ENCODE results near the gene HBS1L. TPM values are rescaled to one million over a fixed set of nuclear protein-coding genes. Genes with fewer than 3 reads are reported as not detected.

HBS1L gene
- total and polyA plus RNA-seq, 10 of the 15 experiments (the other 5 are each of a cell fraction or from before 2014, with no cell fraction given) = 58.7 to 142 (median 78.8) TPM

- TF ChIP-seq ZBTB40 (IDR thresholded peaks at IDR 0.05; ENCODE audit: borderline replicate concordance) (peak; percentile 7; the same call in 1 of the 2 replicates), ETV6 (conservative IDR thresholded peaks at IDR 0.05 in 1 of 2, IDR thresholded peaks at IDR 0.05 in 1 of 2; ENCODE audit: borderline replicate concordance in 1 of 2, low read depth in 1 of 2) (0 out of 4 replicates have a peak, but pooled peaks of 1 of the 2 experiments have one; percentile 71), YY1 (IDR thresholded peaks at IDR 0.05; ENCODE audit: low read depth, low read length) (no peak), HDAC2 (IDR thresholded peaks at IDR 0.05) (no peak), RAD21 (IDR thresholded peaks at IDR 0.05; ENCODE audit: insufficient read depth, low read depth, low read length) (0 out of 2 replicates have a peak, but pooled peaks have one; percentile 11), STAT1 (conservative IDR thresholded peaks at IDR 0.05) (no peak), EP300 (IDR thresholded peaks at IDR 0.05; ENCODE audit: borderline replicate concordance in 1 of 2, control insufficient read depth in 1 of 2, low read depth in 2 of 2, low read length in 2 of 2) (peak; percentile 84 to 86; a peak in 3 of 4 replicates), PAX5 (IDR thresholded peaks at IDR 0.05; ENCODE audit: borderline replicate concordance, low read depth, low read length) (peak; percentile 57; the same call in 1 of the 2 replicates), ZZZ3 (IDR thresholded peaks at IDR 0.05; ENCODE audit: control insufficient read depth, insufficient read length, low read depth) (no peak), REST (IDR thresholded peaks at IDR 0.05; ENCODE audit: low read depth, low read length) (no peak), ZBED1 (IDR thresholded peaks at IDR 0.05; ENCODE audit: borderline replicate concordance) (peak; percentile 75; the same call in 1 of the 2 replicates), SUZ12 (IDR thresholded peaks at IDR 0.05; ENCODE audit: unreplicated experiment) (no peak), BACH1 (IDR thresholded peaks at IDR 0.05; ENCODE audit: borderline replicate concordance) (peak; percentile 72; the same call in 1 of the 2 replicates), BMI1 (IDR thresholded peaks at IDR 0.05; ENCODE audit: borderline replicate concordance) (peak; percentile 71; the same call in 1 of the 2 replicates), JUND (IDR thresholded peaks at IDR 0.05; ENCODE audit: low read depth, low read length) (peak; percentile 41; the same call in 1 of the 2 replicates), SP1 (IDR thresholded peaks at IDR 0.05; ENCODE audit: low read depth, low read length) (peak; percentile 25), HDAC6 (IDR thresholded peaks at IDR 0.05; ENCODE audit: unreplicated experiment) (no peak), FOXM1 (IDR thresholded peaks at IDR 0.05; ENCODE audit: low read depth, low read length) (peak; percentile 77; the same call in 1 of the 2 replicates), SMAD1 (IDR thresholded peaks at IDR 0.05; ENCODE audit: low read depth, partially characterized antibody) (peak; percentile 73), BCL3 (IDR thresholded peaks at IDR 0.05; ENCODE audit: borderline replicate concordance, insufficient read depth, low read depth, low read length, poor library complexity, severe bottlenecking) (peak; percentile 59)
Observed at GRCh38 chr6:135030056-135030473, 24.6 kb downstream of the HBS1L start (continued).

Measured in GM12878 (cell line).